Head of caudate nucleus (tissue), 42 donors: ENCODE results near the gene AFF2.

ENCODE experiments used
- DNase-seq, 42 donors: peaks; one replicate each; pipeline versions ENCODE4 v3.0.0 to v3.0.0-alpha.2; 2020 to 2021; ENCODE audit warnings: mixed read lengths in 7 of 42
- intact Hi-C: fragments of 100-400 bp; cut with DNase I; formaldehyde crosslinking; loops from one replicate; pipeline ENCODE4 v1.15.0; 2022

The AFF2 gene

GRCh38 chrX:149010853-149011224 is 510.4 kb downstream of the AFF2 start:
- no peak for DNase-seq
- intact Hi-C loops: no loop called here

- no peak for DNase-seq
- intact Hi-C loops: no loop called here
Measured at GRCh38 chrX:149013081-149013480, 512.7 kb downstream of the AFF2 start.

DNA sequence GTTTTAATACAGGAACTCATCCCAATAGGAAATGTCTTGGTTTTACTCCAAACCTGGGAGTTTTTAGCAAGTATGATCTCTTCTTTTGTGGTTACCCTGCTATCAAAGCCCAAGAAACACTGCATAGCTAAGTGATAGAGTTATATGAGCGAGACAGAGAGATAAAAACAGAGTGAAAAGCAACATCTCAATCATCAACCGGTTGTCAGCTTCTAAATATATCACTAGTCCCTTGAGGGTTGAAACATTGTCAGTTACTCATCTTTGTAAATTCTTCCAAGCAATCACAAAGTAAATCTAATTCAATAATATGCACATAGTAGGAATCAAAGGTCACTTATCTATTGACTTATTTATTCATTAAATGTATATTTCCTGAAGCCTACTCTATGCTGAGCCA is 520.7 kb downstream of the AFF2 start:
- no peak for DNase-seq
- intact Hi-C loops: no loop called here

DNA sequence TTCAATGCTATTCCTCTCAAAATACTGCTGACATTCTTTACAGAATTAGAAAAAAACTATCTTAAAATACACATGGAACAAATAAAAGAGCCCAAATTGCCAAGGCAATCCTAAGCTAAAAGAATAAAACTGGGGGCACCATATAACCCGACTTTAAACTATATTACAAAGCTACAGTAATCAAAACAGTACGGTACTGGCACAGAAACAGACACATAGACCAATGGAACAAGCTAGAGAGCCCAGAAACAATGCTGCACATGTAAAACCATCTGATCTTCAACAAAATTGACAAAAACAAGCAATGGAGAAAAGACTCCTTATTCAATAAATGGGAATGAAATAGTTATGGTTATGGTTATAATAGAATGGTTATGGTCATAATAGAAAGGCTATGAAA is 522.1 kb downstream of the AFF2 start:
- intact Hi-C loops: no loop called here
- no peak for DNase-seq

GRCh38 chrX:149032449-149032848 is 532.0 kb downstream of the AFF2 start:
- no peak for DNase-seq
- intact Hi-C loops: no loop called here

DNA sequence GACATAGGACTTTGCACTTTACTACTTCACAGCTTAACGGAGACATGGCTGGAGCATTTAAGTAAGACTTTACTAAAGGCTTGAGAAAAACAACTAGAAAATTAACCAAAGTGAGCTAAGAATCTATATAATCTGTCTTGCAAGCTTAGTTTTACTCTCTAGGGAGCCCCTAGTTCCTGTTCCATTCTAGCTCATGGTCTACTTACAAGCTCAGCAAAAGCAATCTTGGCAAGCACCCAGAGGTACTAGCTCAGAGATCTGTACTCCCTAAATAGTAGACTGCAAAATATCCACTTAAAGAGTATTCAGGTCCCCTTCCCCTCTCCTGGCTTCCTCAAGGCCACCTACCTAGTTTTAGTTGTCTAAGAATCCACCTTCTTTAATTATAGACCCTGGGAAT is 535.7 kb downstream of the AFF2 start:
- intact Hi-C loops: no loop called here
- DNase-seq: peak in 3 of 42 donors; percentile 1 to 40 (median 2)

DNA sequence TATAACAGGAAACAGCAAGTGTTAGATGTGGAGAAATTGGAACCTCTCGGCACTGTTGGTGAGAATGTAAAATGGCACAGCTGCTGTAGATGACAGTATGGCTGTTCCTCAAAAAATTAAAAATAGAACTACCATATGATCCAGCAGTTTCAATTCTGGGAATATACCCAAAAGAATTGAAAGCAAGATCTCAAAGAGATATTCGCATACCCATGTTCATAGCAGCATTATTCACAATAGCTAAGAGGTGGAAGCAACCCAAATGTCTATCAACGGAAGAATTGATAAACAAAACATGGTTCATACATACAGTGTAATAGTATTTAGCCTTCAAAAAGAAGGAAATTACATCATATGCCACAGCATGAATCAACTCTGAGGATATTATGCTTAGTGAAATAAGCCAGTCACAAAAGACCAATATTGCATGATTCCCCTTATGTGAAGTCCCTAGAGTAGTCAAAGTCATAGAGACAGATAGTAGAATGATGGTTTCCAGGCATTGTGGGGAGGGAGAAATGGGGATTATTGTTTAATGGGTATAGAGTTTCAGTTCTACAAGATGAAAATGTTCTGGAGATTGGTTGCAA is 537.0 kb downstream of the AFF2 start:
- intact Hi-C loops: no loop called here
- DNase-seq: no peak

DNA sequence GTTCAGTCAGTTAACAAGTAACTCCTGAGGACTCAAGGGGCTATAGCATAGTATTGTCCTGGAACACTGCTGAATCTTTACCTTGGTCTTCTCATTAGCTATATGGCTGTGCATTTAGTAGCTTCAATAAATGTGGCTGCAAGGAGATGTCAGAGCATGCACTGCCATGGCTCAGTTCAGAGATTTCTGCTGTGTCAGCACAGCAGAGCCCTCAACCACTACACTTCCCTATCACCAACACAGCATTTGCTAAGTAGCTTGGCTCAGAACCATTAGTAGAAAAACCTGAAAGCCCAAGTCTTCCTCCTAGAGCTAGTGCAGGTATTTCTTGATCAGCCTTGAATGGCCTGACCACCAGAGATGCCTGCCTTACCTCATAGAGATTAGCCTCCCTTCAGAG is 538.6 kb downstream of the AFF2 start:
- intact Hi-C loops: no loop called here
- peak in 1 of 42 donors; percentile 20 for DNase-seq

DNA sequence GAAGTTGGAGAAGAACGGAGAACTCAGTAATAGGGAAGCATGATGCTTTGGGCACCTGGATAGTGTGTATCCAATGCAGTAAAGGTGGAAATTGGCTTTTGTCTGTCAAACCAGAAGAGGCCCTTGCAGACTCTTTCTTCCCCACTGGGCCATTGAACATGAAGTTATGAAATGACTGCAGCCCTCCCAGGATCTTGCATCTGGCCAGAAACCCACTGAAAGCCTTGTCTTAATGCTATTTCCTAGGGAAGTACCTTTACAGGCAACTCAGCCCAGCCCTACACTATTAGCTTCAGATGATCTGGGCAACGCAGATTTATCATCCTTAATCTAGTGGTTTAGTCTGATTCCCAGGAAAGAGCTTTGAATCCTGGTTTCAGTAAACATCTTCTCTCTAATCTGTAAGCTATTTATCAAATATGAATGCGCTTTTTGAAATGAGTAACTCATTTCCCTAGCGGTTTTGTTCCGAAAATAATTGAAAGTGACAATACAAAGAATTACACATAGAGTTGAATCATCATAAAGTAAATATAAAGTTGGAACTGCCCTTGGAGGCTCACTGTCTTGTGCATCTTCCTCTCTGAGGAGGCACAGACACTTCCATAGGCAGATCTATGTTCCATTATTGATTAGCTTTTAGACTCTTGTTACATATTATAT is 540.6 kb downstream of the AFF2 start:
- DNase-seq: no peak
- intact Hi-C loops: no loop called here

GRCh38 chrX:149043401-149043800 is 543.0 kb downstream of the AFF2 start:
- intact Hi-C loops: no loop called here
- no peak for DNase-seq

DNA sequence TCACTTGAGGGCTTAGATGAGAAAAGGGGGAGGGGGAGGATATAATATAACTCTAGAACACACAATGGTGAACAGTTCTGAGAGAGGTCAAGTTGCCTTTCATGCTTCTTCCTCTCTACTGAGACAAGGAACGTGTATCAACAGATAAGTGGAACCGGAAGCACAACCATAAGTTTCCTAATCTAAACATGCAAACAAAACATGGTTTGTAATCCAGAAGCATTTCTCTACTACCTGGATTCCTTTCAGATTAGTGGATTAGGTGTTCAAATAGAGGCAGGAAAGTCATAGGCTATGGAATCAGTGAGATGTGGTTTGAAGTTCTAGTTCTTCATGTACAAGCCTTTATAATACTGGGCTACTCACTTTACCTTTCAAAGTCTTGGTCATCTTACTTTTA is 544.1 kb downstream of the AFF2 start:
- intact Hi-C loops: no loop called here
- DNase-seq: no peak

- intact Hi-C loops: no loop called here
- DNase-seq: no peak
Measured at GRCh38 chrX:149045645-149046210, 545.3 kb downstream of the AFF2 start.
